Vagina (tissue), 2 donors: ENCODE data around the gene L3MBTL1.

Source experiments
- POLR2A ChIP-seq, 2 donors: fragments of 450-650 bp; IDR thresholded peaks; one replicate each; pipeline ENCODE4 v1.6.1; 2017; ENCODE audit warnings: antibody characterized with exemption in 2 of 2, mild to moderate bottlenecking in 2 of 2, moderate library complexity in 2 of 2
- POLR2AphosphoS5 ChIP-seq, 2 donors: sonication (generic); formaldehyde crosslinking; IDR thresholded peaks; one replicate each; pipeline ENCODE4 v1.9.0; 2017; ENCODE audit warnings: antibody characterized with exemption in 2 of 2, mild to moderate bottlenecking in 2 of 2, low read depth in 1 of 2; ENCODE audit not compliant: insufficient read depth in 1 of 2
- TF ChIP-seq, protein P1 (sequence below), 3 experiments: fragments of 450-650 bp in 2 of 3; fragments of 200-600 bp in 1 of 3; sonication (generic) in 1 of 3; IDR thresholded peaks; one replicate each; pipeline ENCODE4 v1.5.1; 2017 to 2019; ENCODE audit warnings: antibody characterized with exemption in 3 of 3, mild to moderate bottlenecking in 2 of 3, moderate library complexity in 2 of 3

DNA sequence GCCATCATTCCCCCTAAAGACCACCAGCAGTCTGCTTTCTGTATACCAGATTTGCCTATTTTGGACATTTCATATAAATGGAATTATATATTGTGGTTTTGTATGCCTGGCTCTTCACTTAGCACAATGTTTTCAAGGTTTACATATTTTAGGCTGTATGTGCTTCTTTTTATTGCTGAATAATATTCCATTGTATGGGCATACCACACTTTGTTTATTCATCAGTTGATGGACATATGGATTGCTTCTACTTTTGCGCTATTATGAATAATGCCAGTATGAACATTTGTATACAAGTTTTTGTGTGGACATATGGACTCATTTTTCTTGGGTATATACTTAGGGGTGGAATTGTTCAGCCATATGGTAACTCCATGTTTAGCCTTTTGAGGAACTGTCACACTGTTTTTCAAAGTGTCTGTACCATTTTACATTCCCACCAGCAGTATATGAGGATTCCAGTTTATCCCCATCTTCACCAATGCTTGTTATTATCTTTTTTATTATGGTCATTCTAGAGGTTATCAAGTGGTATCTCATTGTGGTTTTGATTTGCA is 12.7 kb downstream of the L3MBTL1 start:
- TF ChIP-seq, protein P1, sequence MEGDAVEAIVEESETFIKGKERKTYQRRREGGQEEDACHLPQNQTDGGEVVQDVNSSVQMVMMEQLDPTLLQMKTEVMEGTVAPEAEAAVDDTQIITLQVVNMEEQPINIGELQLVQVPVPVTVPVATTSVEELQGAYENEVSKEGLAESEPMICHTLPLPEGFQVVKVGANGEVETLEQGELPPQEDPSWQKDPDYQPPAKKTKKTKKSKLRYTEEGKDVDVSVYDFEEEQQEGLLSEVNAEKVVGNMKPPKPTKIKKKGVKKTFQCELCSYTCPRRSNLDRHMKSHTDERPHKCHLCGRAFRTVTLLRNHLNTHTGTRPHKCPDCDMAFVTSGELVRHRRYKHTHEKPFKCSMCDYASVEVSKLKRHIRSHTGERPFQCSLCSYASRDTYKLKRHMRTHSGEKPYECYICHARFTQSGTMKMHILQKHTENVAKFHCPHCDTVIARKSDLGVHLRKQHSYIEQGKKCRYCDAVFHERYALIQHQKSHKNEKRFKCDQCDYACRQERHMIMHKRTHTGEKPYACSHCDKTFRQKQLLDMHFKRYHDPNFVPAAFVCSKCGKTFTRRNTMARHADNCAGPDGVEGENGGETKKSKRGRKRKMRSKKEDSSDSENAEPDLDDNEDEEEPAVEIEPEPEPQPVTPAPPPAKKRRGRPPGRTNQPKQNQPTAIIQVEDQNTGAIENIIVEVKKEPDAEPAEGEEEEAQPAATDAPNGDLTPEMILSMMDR (IDR thresholded peaks at IDR 0.05) = no peak
- no peak for TF ChIP-seq POLR2AphosphoS5 (IDR thresholded peaks at IDR 0.05; ENCODE audit: insufficient read depth in 1 of 2, low read depth in 1 of 2)
- TF ChIP-seq POLR2A (IDR thresholded peaks at IDR 0.05) = no peak
